Keratinocyte (primary cell): ENCODE measurements around the gene RFPL4AL1.
"Not testable (repeated sequence)": the region's sequence is repeated elsewhere in the genome, so short reads cannot be mapped to it uniquely, and the experiment has no call there.

Experiments used
- CTCF ChIP-seq, 3 experiments: IDR thresholded peaks in 1 of 3; conservative IDR thresholded peaks in 1 of 3; optimal IDR thresholded peaks in 1 of 3; 2 replicates in 2 of 3; 3 replicates in 1 of 3; pipeline versions ENCODE3 to v1.5.1; 2011; ENCODE audit warnings: low read length in 3 of 3, mild to moderate bottlenecking in 3 of 3, moderate library complexity in 2 of 3, control low read depth in 1 of 3, inconsistent platforms in 1 of 3; ENCODE audit not compliant: insufficient read depth in 2 of 3; ENCODE audit errors: extremely low read depth in 1 of 3
- EZH2 ChIP-seq: IDR thresholded peaks from one replicate; pipeline ENCODE4 v1.6.1; 2012; ENCODE audit warnings: inconsistent platforms, mild to moderate bottlenecking, low read length, moderate library complexity

GRCh38 chr19:55768818-55769217 lies at the start of gene RFPL4AL1:
- not testable (repeated sequence) for TF ChIP-seq CTCF (optimal IDR thresholded peaks at IDR 0.05 in 1 of 3, IDR thresholded peaks at IDR 0.05 in 1 of 3, conservative IDR thresholded peaks at IDR 0.05 in 1 of 3; ENCODE audit: extremely low read depth in 1 of 3, insufficient read depth in 2 of 3, low read length in 3 of 3); EZH2
